HPDE6-E6E7 (cell line): ENCODE results near the gene ANKRD36.
"Not testable (repeated sequence)": the region's sequence is repeated elsewhere in the genome, so short reads cannot be mapped to it uniquely, and the experiment has no call there.

Source experiments
- DNase-seq: peaks from one replicate; pipeline ENCODE4 v3.0.0; 2011; ENCODE audit warnings: missing footprints; ENCODE audit errors: extremely low spot score

Gene ANKRD36

GRCh38 chr2:97113050-97113881, at the start of gene ANKRD36:
Gene ANKRD36 (plus strand): TSS chr2:97113153. CDS start chr2:97113740, 587 bp downstream.
- DNase-seq = peak; percentile 10

DNA sequence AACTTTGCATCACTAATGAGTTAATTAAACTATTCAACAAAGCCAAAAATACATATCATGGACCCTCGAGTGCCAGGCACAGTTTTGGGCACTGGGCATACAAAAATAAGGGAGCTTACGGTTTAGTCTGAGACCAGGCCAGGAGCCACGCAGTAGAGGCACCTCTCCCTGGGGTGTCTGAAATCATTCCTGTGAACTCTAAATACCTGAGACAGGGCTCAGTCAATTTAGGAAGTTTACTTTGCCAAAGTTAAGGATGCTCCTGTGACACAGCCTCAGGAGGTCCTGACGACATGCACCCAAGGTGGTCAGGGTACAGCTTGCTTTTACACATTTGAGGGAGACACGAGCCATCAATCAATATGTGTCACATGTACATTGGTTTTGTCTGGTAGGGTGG, 46.9 kb upstream of the ANKRD36 start:
- not testable (repeated sequence) for DNase-seq

DNA sequence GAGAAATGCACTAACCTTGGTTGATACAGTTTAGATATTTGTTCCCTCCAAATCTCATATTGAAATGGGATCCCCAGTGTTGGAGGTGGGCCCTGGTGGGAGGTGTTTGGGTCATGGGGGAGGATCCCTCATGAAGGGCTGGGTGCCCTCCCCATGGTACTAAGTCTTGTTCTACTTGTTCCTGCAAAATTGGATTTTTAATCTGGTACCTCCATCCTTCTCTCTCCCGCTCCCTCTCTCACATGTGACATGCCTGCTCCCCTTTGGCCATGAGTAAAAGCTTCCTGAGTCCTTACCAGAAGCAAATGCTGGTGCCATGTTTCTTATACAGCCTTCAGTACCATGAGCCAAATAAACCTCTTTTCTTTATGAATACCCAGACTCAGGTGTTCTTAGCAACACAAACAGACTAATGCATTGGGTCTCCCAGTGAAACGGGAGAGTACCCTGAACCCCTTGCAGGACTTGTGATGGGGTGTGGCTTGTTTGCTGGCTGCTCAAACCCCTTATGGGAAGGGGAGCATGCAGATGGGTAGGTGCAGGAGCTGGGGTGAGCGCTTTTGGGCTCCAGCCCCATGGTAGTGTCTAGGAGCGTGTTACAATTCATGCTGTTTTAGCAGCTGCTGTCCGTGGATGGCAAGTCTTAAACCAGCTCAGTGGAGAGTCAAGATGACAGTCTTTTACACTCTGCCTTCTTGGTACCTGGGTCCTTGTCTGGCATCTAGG, 45.5 kb upstream of the ANKRD36 start:
- no peak for DNase-seq

DNA sequence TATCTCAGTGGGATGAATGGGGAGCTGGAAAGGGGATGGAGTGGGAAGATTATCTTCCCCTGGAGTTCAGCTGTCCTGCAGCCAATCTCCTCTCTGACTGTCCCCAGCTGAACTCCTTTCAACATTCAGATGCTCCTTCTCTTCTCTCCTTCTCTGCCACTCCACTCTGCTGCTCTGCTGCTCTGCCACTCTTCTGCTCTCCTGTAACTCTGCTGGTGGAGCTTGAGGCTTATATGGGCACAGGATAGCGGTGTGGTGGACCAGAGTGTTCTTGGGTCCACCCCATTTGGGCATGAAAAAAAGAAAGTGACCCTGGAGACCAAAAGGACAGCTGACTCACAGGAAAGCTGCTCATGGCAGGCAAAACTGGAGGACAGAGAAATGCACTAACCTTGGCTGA, 44.9 kb upstream of the ANKRD36 start:
- DNase-seq = no peak

GRCh38 chr2:97068722-97069121, 44.2 kb upstream of the ANKRD36 start:
- not testable (repeated sequence) for DNase-seq

DNA sequence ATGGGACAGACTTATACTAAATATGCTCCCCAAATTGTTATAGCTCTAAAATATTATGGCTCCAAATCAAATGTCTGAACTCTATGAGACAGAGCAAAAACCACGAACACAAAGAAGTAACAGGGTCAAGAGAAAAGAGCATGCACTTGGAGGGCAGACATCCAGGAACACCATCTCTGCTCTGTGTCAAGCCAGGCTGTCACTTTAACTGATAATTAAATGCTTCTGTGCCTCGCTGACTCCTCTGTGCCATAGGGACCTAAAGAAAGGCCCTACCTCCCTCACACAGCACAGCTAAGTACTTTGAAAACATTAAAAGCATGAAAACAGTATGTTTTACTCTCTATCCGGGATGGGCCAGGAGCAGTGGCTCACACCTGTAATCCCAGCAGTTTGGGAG, 42.0 kb upstream of the ANKRD36 start:
- DNase-seq = not testable (repeated sequence)

- not testable (repeated sequence) for DNase-seq
These were observed 35.7 kb upstream of the ANKRD36 start for GRCh38 chr2:97077213-97077612.

GRCh38 chr2:97080855-97081254, 32.1 kb upstream of the ANKRD36 start:
- not testable (repeated sequence) for DNase-seq

- not testable (repeated sequence) for DNase-seq
These were observed 30.7 kb upstream of the ANKRD36 start for GRCh38 chr2:97082206-97082605.

GRCh38 chr2:97083516-97083915, 29.4 kb upstream of the ANKRD36 start:
- DNase-seq = not testable (repeated sequence)

- DNase-seq = not testable (repeated sequence)
These were observed 27.9 kb upstream of the ANKRD36 start for GRCh38 chr2:97085093-97085492.

DNA sequence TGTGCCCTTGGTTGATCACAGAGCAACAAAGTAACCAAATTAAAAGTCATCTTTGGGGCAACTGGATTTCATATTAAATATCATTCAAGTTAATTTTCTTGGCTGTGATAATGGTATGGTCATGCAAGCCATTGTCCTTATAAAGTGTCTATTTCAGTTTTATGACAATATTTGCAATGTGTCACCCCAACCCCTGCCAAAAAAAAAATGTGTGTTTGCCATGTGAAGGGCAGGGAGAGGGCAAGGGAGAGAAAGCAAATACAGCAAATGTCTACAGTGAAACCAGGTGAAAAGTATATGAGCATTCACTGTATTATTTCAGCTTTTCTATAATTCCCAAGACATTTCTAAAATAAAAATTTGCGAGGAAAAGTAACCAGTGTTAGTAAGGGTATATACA, 24.2 kb upstream of the ANKRD36 start:
- not testable (repeated sequence) for DNase-seq

DNA sequence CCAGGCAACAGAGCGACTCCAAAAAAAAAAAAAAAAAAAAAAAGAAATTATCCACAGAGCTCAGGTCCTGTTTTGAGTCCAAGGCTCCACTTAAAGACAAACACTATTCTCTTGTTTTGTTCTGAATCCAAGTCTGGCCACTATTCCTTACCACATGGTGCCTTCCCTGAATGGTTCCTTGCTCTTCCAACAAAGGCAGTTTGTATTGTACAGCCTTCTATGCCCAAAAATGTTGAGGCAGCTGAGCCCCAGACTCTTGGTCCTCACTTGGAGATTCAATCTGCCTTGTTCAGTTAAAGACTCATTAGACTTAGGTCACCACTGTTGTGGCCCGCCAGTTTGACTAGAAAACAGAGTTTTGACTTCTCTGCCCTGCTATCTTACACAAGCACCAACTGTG, 20.0 kb upstream of the ANKRD36 start:
- DNase-seq = not testable (repeated sequence)

DNA sequence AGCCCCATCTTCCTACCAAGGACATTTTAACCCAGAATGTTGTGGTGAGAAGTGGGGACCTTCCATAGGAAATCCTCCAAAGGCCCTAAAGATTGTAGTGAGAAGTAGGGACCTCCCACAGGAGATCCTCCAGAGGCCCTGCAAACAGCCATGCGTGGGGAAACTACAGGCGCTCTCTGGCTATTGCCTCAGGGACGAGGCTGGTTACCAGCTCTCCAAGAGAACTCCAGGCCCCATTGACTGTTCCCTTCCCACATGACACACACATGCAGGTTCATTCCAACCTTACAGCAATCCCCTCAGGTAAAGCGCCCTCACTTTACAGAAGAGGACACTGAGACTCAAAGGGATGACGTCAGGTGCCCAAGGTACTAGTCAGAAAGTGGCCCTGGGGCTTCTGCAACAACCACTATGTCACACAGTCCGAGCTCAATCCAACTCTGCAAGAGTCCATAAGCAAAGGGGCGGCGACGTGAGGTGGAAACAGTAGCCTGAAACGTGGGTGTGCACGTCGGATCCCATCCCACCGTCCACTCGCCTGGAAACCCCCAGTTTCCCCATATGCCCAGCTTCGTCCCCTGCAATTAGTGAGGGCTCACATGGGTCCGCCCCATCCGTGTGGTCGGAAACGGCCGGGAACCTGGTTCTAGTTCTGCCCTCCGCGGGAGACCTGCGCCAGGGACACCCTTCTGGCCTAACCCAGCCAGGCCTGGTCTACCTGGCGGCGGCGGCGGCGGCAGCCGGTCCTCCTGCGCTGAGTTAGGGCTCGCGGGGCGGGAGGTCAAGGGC, 18.8 kb upstream of the ANKRD36 start:
- DNase-seq = not testable (repeated sequence)

DNA sequence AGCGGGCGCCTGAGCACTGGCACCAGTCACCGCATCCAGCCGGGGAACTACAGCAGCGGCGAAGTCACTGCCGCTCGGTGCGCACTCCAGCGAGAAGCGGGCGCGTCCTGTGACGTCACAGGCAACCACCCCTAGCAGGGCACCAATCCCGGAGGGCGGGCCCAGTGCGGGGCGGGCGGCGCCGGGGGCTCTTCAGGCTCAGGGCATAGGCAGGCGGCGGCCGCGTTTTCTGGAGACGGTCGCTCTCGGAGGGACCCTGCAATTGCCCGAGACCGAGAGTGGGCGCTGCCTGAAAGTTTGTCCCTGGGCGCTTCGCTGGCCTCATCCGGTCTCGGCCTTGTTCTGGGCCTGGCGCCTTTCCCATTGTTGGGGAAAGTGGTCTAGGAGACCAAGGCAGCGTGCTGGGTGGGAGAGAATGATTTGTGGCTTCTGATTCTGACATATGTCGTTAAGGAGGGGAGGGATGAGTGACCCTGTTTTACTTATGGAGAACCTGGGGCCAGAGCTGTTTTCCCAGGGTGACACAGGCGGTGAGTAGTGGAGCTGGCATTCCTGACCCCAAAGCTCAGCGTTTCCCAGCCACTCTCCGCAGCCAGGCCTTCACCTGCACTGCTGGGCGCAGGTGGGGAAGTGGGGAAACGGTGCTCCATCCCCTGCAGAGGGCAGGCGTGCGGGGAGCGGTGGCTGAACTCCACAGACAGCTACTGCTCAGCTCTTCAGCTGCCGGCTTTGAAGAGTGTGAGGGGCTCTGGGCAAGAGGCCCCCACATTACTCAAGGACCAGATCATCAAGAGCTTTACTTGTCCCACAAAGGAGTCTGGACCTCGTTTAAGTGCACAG, 18.0 kb upstream of the ANKRD36 start, which contains the start of gene FAHD2B:
Gene FAHD2B, minus strand, starts transcription at position 111 of the 840 bp plus-strand sequence. CDS start 3,176 bp downstream, outside the sequence.
- not testable (repeated sequence) for DNase-seq

DNA sequence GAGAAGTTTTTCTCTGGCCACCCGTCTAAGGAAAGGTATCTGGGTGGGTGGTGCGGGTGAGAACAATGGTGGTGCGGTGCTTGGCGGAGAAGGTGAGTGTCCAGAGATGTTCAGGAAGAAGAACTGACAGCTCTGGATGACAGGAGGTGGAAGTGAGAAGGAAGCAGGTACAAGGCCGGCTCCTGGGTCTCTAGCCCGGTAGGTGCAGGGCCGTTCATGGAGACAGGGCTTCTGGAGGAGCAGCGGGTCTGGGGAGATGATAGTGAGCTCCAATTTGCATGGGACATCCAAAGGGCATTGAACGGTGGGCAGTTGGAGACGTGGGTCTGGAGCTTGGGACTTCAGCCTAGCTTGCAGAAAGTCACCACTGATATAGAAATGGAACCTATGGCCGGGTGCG, 17.3 kb upstream of the ANKRD36 start:
- no peak for DNase-seq

GRCh38 chr2:97098786-97099372, 14.1 kb upstream of the ANKRD36 start:
- not testable (repeated sequence) for DNase-seq

GRCh38 chr2:97106878-97107277, 6.1 kb upstream of the ANKRD36 start:
- not testable (repeated sequence) for DNase-seq

DNA sequence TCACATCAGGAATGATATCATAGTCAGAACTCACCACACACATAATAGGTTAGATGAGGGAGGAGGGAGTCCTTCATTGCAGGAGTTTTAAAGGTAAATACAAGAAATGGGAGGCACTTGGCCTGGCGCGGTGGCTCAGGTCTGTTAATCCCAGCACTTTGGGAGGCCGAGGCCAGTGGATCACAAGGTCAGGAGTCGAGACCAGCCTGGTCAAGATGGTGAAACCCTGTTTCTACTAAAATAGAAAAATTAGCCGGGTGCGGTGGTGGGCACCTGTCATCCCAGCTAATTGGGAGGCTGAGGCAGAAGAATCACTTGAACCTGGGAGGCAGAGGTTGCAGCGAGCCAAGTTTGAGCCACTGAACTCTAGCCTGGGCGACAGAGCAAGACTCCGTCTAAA, 1.7 kb upstream of the ANKRD36 start:
- DNase-seq = not testable (repeated sequence)

- DNase-seq = not testable (repeated sequence)
These were observed 468 bp upstream of the ANKRD36 start for GRCh38 chr2:97112320-97113049.
